OCI-LY3 (cell line): ENCODE measurements around the gene P4HB.

Experiments
- H2AFZ ChIP-seq: fragments of 200-600, 300-600 bp; shearing (Covaris generic); 2 replicates; pipeline ENCODE4 v1.6.0; 2014; ENCODE audit warnings: antibody characterized with exemption, low read depth, low read length
- H3K27ac ChIP-seq: fragments of 200-600, 300-600 bp; sonication (generic); 2 replicates; pipeline ENCODE4 v1.5.1; 2014; ENCODE audit warnings: mild to moderate bottlenecking, low read length, moderate library complexity, mixed read lengths
- H3K27me3 ChIP-seq: fragments of 200-600, 300-600 bp; sonication (generic); 2 replicates; pipeline ENCODE4 v1.6.1; 2014; ENCODE audit warnings: low read depth, low read length, mixed read lengths
- H3K36me3 ChIP-seq: fragments of 200-600, 300-600 bp; sonication (generic); replicated peaks from 2 replicates; pipeline ENCODE3; 2014; ENCODE audit warnings: low read depth, low read length, mixed read lengths
- H3K4me1 ChIP-seq: fragments of 300-600, 200-600 bp; sonication (generic); 2 replicates; pipeline ENCODE4 v1.6.1; 2014; ENCODE audit warnings: low read length, mixed read lengths
- H3K4me2 ChIP-seq: fragments of 200-600, 300-600 bp; sonication (generic); 2 replicates; pipeline ENCODE4 v1.6.1; 2014; ENCODE audit warnings: low read length, mixed read lengths
- H3K4me3 ChIP-seq: fragments of 300-600, 200-600 bp; sonication (generic); 2 replicates; pipeline ENCODE4 v1.5.1; 2014; ENCODE audit warnings: antibody characterized with exemption, mild to moderate bottlenecking, low read length, moderate library complexity
- H3K79me2 ChIP-seq: fragments of 300-600, 200-600 bp; shearing (Covaris generic); 2 replicates; pipeline ENCODE4 v1.6.1; 2014; ENCODE audit warnings: mild to moderate bottlenecking, low read length, mixed read lengths
- H3K9ac ChIP-seq: fragments of 300-600, 200-600 bp; shearing (Covaris generic); 2 replicates; pipeline ENCODE4 v1.6.0; 2014; ENCODE audit warnings: mild to moderate bottlenecking, low read length, moderate library complexity
- H3K9me3 ChIP-seq: fragments of 200-600, 300-600 bp; shearing (Covaris generic); 2 replicates; pipeline ENCODE4 v1.6.1; 2014; ENCODE audit warnings: low read length, mixed read lengths; ENCODE audit not compliant: insufficient read depth
- H4K20me1 ChIP-seq: fragments of 200-600, 300-600 bp; sonication (generic); 2 replicates; pipeline ENCODE4 v1.6.1; 2016; ENCODE audit warnings: low read length, mixed read lengths; ENCODE audit not compliant: insufficient read depth
- CTCF ChIP-seq: fragments of 200-600, 300-600 bp; sonication (generic); IDR thresholded peaks from 2 replicates; pipeline ENCODE4 v1.5.1; 2014; ENCODE audit warnings: antibody characterized with exemption, low read length, low read depth
- EZH2phosphoT487 ChIP-seq: fragments of 200-600 bp; shearing (Covaris generic); IDR thresholded peaks from 2 replicates; pipeline ENCODE4 v1.6.1; 2018; ENCODE audit warnings: antibody characterized with exemption, mixed run types, low read depth

P4HB gene

GRCh38 chr17:81884520-81884919 lies 24.2 kb upstream of the P4HB start:
- H3K36me3 ChIP-seq = peaks cover 59% of the 10 kb centered on the region
- peaks cover 41% of the 10 kb centered on the region for H3K79me2 ChIP-seq
- no peak overlapping the region for H2AFZ ChIP-seq
- H4K20me1 ChIP-seq = 0 out of 2 replicates have a peak, but pooled peaks cover 3% of the 10 kb centered on the region
- H3K4me1 ChIP-seq = no peaks in the 10 kb centered on the region
- TF ChIP-seq CTCF = no peak
- no peak for TF ChIP-seq EZH2phosphoT487
- H3K27me3 ChIP-seq = no peaks in the 10 kb centered on the region
- H3K9me3 ChIP-seq = no peaks in the 10 kb centered on the region
- no peak overlapping the region for H3K4me2 ChIP-seq
- no peak overlapping the region for H3K9ac ChIP-seq
- H3K27ac ChIP-seq = no peak overlapping the region
- no peak overlapping the region for H3K4me3 ChIP-seq

- H3K4me2 ChIP-seq = no peak overlapping the region
- H3K79me2 ChIP-seq = peaks cover 6% of the 10 kb centered on the region; the same call in 1 of the 2 replicates
- no peak overlapping the region for H2AFZ ChIP-seq
- no peak overlapping the region for H3K4me3 ChIP-seq
- H3K9me3 ChIP-seq = no peaks in the 10 kb centered on the region
- no peaks in the 10 kb centered on the region for H4K20me1 ChIP-seq
- H3K36me3 ChIP-seq = peaks cover 27% of the 10 kb centered on the region
- H3K27me3 ChIP-seq = no peaks in the 10 kb centered on the region
- H3K9ac ChIP-seq = no peak overlapping the region
- H3K27ac ChIP-seq = no peak overlapping the region
- H3K4me1 ChIP-seq = no peaks in the 10 kb centered on the region
- TF ChIP-seq EZH2phosphoT487 (no peak), CTCF (no peak)
Observed at GRCh38 chr17:81879121-81879520, 18.8 kb upstream of the P4HB start.

- no peak overlapping the region for H3K9ac ChIP-seq
- no peaks in the 10 kb centered on the region for H3K27me3 ChIP-seq
- TF ChIP-seq CTCF (no peak), EZH2phosphoT487 (no peak)
- H3K36me3 ChIP-seq = peaks cover 25% of the 10 kb centered on the region
- H3K79me2 ChIP-seq = peaks cover 4% of the 10 kb centered on the region; the same call in 1 of the 2 replicates
- H3K27ac ChIP-seq = no peak overlapping the region
- H3K4me1 ChIP-seq = peaks cover 5% of the 10 kb centered on the region; the same call in 1 of the 2 replicates
- H2AFZ ChIP-seq = no peak overlapping the region
- no peak overlapping the region for H3K4me3 ChIP-seq
- no peak overlapping the region for H3K4me2 ChIP-seq
- no peaks in the 10 kb centered on the region for H3K9me3 ChIP-seq
- no peaks in the 10 kb centered on the region for H4K20me1 ChIP-seq
Observed at GRCh38 chr17:81878294-81878693, 18.0 kb upstream of the P4HB start.

- Histone ChIP-seq H3K4me1 (peaks cover 12% of the 10 kb centered on the region), H3K4me2 (no peak overlapping the region), H3K36me3 (peaks cover 28% of the 10 kb centered on the region), H3K9me3 (no peaks in the 10 kb centered on the region), H3K4me3 (no peak overlapping the region), H3K79me2 (peaks cover 11% of the 10 kb centered on the region), H3K9ac (no peak overlapping the region), H4K20me1 (no peaks in the 10 kb centered on the region), H3K27me3 (no peaks in the 10 kb centered on the region), H2AFZ (no peak overlapping the region), H3K27ac (no peak overlapping the region)
- TF ChIP-seq CTCF = no peak
- no peak for TF ChIP-seq EZH2phosphoT487
Observed at GRCh38 chr17:81877569-81877968, 17.2 kb upstream of the P4HB start.
